ENCODE results near the gene CDHR2. TPM values are rescaled to one million over a fixed set of nuclear protein-coding genes. Genes with fewer than 3 reads are reported as not detected.

Gene CDHR2
- total and polyA plus RNA-seq, 8 donors: 0.13 to 18.7 (median 9.7) TPM

- H3K27me3 ChIP-seq: peaks cover 4 to 78% (median 41%) of the 10 kb centered on the region in 3 donors
- no peak for DNase-seq
- H3K36me3 ChIP-seq: no peaks in the 10 kb centered on the region
- no peaks in the 10 kb centered on the region for H3K9me3 ChIP-seq
- peaks cover 5 to 27% (median 15%) of the 10 kb centered on the region in 4 donors for H3K4me1 ChIP-seq
- TF ChIP-seq CTCF (IDR thresholded peaks at IDR 0.05) (no peak), EP300 (IDR thresholded peaks at IDR 0.05) (no peak), POLR2AphosphoS5 (IDR thresholded peaks at IDR 0.05) (no peak)
- intact Hi-C loops (cut with DNase I; ENCODE audit: low total_unique reads): no loop called here
- 77 to 88% (median 81%) methylated on average over 6 of the region's 6 CpGs for WGBS, 5 donors
- H3K27ac ChIP-seq: no peak overlapping the region
- no peak overlapping the region for H3K4me3 ChIP-seq
Measured at GRCh38 chr5:176612008-176612407, 62.9 kb downstream of the CDHR2 start.

- no peak for TF ChIP-seq POLR2A (IDR thresholded peaks at IDR 0.05)
- TF ChIP-seq CTCF (IDR thresholded peaks at IDR 0.05): no peak
- TF ChIP-seq POLR2AphosphoS5 (IDR thresholded peaks at IDR 0.05): no peak
- TF ChIP-seq EP300 (IDR thresholded peaks at IDR 0.05): no peak
- 54 to 72% (median 60%) methylated on average over 2 of the region's 2 CpGs for WGBS, 5 donors
- peaks cover 5 to 27% (median 15%) of the 10 kb centered on the region in 4 donors for H3K4me1 ChIP-seq
- intact Hi-C loops (cut with DNase I; ENCODE audit: low total_unique reads): no loop called here
- no peaks in the 10 kb centered on the region for H3K9me3 ChIP-seq
- no peak for DNase-seq
- H3K36me3 ChIP-seq: no peaks in the 10 kb centered on the region
- no peak overlapping the region for H3K27ac ChIP-seq
- no peak overlapping the region for H3K4me3 ChIP-seq
- peaks cover 4 to 87% (median 44%) of the 10 kb centered on the region in 3 donors for H3K27me3 ChIP-seq
Measured at GRCh38 chr5:176612855-176613254, 63.7 kb downstream of the CDHR2 start.

- no peak for DNase-seq
- no peak overlapping the region for H3K4me3 ChIP-seq
- peaks cover 12 to 34% (median 24%) of the 10 kb centered on the region in 4 donors for H3K4me1 ChIP-seq
- TF ChIP-seq POLR2A (IDR thresholded peaks at IDR 0.05) (no peak), CTCF (IDR thresholded peaks at IDR 0.05) (no peak), EP300 (IDR thresholded peaks at IDR 0.05) (no peak), POLR2AphosphoS5 (IDR thresholded peaks at IDR 0.05) (no peak)
- intact Hi-C loops (cut with DNase I; ENCODE audit: low total_unique reads): no loop called here
- WGBS, 5 donors: 55 to 66% (median 62%) methylated on average over 5 to 8 of the region's 8 CpGs
- peaks cover 0 to 7% (median 0%) of the 10 kb centered on the region in 4 donors for H3K9me3 ChIP-seq
- no peaks in the 10 kb centered on the region for H3K36me3 ChIP-seq
- H3K27ac ChIP-seq: no peak overlapping the region
- H3K27me3 ChIP-seq: peaks cover 16 to 88% (median 48%) of the 10 kb centered on the region in 3 donors
Measured at GRCh38 chr5:176614805-176615478, 65.8 kb downstream of the CDHR2 start.

DNA sequence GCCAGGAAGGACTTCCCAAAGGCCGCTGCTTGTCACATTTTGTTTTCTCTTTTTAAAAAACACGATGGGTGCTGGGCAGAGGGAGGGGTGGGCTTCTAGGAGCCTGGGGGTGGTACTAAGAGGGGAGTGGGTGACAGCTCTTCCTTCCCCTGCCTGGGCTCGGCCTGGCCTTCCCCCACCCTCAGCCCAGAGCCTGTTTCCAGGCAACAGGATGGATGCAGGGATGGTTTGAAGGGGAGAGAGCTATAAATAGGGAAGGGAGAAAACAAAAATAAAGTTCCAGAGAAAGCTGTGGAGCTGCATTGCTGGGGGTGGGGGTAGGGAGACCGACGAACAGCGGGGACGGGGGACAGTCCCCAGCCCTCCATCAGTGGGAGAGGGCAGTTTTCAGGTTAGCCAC, 67.4 kb downstream of the CDHR2 start:
- peaks cover 14 to 29% (median 23%) of the 10 kb centered on the region in 4 donors for H3K4me1 ChIP-seq
- H3K9me3 ChIP-seq: peaks cover 0 to 7% (median 0%) of the 10 kb centered on the region in 4 donors
- intact Hi-C loops (cut with DNase I; ENCODE audit: low total_unique reads): no loop called here
- DNase-seq: no peak
- WGBS, 5 donors: 59 to 68% (median 64%) methylated on average over 7 of the region's 7 CpGs
- no peak overlapping the region for H3K4me3 ChIP-seq
- TF ChIP-seq POLR2A (IDR thresholded peaks at IDR 0.05) (no peak), POLR2AphosphoS5 (IDR thresholded peaks at IDR 0.05) (no peak), EP300 (IDR thresholded peaks at IDR 0.05) (no peak), CTCF (IDR thresholded peaks at IDR 0.05) (no peak)
- no peak overlapping the region for H3K27ac ChIP-seq
- no peaks in the 10 kb centered on the region for H3K36me3 ChIP-seq
- peaks cover 22 to 91% (median 56%) of the 10 kb centered on the region in 3 donors for H3K27me3 ChIP-seq

Measured in stomach (tissue), 9 donors.